Inferior parietal cortex (tissue), 1 donor: ENCODE data around the gene GTF2I.
A peak's percentile ranks its signal among the peaks of the same experiment; 100 is the strongest.
"Not testable (repeated sequence)": the region's sequence is repeated elsewhere in the genome, so short reads cannot be mapped to it uniquely, and the experiment has no call there.

Experiments used
- DNase-seq: peaks from one replicate; pipeline ENCODE4 v3.0.0-alpha.2; 2016; ENCODE audit errors: extremely low spot score

GTF2I gene

DNA sequence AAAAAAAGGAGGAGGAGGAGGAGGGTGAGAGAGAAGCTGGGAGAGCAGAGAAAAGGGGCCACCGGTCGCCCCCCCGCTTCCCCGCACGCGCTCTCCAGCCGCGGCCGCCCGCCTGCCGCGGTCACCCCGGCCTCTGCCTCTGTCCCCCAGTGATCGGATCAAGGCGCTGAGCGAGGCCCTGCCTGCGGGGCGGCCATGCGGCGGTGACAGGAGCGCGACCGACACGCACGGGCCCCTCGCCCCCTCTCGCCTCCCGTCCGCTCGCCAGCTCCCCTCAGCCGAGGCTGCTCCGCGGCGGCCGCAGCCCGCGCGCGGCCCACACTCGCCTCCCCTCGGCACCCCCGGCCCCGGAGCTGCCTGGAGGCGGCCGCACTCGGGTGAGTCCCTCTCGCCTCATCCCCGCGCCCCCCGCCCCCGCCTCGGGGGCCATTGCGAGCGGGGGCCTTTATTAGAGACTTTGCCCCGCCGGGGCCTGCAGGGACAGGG lies at the start of gene GTF2I:
Gene GTF2I (plus strand): TSS at position 27 of the 486 bp plus-strand sequence. CDS start 31,411 bp downstream, outside the sequence.
- no peak for DNase-seq

DNA sequence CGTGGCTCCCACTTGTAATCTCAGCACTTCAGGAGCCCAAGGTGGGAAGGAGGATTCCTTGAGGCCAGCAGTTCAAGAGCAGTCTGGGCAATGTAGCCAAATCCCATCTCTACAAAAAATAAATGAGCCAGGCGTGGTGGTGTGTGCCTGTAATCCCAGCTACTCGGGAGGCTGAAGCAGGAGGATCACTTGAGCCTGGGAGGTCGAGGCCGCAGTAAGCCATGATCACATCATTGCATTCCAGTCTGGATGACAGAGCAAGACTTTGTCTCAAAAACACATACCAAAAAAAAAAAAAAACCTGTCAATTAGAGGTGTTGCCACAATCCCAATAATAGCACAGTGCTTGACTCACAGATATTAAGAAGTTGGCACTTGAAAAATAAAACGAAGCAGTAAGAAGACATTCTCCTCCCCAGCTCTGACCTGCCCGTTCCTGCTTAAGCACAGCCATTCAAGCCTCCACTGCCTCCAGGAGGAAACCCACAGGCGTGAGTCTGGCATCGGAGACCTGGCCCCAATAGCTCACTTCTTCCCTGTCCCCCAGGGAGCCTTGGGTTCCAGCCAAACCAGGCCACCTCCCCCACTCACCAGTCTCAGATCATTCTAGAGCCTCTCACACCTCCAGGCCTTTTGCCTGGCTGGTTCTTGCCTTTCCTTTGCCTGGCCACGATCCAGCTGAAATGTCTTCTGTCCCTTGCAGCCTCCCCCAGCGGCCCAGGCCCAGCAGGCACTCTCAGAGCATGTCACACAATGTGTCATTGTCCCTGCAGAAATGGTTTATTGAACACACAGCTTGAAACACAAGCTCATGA lies 45.3 kb upstream of the GTF2I start:
- no peak for DNase-seq

DNA sequence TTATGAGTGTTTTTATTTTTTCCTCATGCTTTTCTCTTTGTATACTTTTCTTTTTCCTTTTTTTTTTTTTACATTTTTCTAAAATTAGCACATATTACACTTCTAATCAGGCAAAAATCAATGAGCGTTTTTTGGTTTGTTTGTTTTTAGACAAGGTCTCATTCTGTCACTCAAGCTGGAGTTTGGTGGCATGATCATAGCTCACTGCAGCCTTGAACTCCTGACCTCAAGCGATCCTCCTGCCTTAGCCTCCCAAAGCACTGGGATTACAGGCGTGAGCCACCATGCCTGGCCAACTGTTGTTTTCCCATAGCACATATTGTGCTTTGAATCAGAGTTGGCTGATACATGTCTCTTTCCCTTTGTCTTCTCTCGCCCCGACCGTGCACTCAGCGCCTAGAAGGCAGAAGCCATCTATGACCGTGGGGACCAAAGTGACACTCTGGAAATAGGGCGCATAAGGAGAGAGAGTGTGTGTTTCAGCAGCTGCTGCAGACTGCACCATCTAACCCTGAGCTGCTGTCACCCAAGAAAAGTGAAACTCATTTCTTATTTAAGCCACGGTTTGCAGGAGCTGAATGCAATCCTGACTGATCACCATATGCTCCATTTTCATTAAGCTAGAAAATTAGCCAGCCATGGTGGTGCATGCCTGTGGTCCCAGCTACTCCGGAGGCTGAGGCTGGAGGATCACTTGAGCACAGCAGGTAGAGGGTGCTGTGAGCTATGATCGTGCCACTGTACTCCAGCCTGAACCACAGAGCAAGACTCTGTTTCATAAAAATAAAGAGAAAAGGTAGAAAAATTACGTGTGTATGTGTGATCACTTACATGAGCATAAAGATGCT lies 41.4 kb upstream of the GTF2I start:
- DNase-seq, result no peak

DNA sequence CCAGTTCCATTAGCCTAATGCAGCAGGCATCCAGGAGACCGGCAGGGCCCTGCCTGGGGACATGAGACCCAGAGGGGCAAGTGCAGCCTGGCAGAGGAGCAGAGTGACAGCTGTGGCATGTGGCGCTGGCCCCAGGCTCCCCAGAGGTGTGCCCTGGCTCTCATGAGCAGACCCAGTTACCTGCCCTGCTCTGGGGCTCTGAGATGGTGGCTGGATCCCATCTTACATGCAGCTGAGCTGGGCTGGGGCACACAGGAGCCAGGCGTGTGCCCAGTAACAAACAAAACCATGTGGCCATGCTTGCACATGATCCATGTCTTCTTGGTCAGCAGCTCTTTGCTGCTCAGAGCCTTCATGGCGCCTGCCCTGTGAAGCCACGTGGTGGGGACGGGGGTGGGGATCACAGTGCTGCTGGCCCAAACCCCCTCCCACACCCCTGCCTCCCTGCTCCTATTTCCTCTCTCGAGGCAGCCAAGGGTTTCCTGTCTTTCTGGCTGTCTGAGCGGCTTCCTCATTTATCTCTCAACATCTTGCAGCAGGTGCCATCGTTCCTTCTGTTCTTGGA lies 40.3 kb upstream of the GTF2I start:
- DNase-seq, result no peak

DNA sequence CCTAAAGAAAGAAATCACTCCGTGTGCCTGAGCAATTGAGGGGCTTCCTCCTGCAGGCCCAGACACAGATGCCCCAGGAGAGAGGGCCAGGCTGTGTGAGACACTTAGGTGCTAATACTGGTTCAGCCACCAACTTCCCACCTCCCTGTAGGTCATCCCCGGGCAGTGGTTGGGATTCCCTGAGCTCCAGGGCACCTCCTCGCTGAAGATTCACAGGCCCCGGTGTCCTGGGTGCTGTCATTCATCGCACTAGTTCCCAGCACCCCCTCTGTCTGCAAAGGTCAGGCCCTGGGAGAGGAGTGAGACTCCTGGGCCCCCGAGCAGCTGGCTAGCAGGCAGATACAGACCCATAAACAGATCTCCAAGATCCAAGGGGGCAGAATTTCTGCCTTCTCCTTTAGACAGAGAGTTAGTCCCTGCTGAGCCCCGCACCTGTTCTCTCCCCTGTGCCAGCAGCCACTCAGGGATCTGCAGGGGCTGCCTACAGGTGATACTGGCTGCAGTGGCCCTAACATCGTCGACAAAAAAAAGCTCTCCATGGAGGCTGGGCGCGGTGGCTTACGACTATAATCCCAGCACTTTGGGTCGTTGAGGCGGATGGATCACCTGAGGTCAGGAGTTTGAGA lies 38.2 kb upstream of the GTF2I start:
- no peak for DNase-seq

DNA sequence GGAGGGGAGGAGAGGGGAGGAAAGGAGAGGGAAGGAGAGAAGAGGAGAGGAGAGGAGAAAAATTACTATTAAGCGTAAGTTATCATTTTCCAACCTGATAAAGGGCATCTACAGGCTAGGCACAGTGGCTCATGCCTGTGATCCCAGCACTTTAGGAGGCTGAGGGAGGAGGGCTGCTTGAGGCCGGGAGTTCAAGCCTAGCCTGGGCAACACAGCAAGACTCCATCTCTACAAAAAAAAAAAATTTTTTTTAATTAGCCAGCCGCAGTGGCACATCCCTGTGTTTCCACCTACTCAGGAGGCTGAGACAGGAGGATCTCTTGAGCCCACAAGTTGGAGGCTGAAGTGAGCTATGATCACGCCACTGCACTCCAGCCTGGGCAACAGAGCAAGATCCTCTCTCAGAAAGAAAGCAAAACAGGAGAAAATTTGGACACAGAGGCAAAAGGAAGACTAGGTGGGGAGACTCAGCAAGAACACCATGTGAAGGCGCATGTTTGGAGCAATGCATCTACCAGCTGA lies 35.2 kb upstream of the GTF2I start:
- no peak for DNase-seq

DNA sequence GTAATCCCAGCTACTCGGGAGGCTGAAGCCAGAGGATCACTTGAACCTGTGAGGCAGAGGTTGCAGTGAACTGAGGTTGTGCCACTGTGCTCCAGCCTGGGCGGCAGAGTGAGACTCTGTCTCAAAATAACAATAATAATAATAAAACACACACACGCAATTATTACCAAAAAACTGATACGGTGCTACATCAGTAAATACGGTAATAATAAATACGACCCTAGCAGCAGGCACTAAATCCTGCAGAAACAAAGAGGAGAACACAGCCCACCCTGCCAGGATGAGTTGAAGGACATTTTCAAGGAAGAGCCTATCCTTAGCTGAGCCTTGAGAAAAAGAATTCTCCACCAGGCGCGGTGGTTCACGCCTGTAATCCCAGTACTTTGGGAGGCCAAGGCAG lies 34.4 kb upstream of the GTF2I start:
- no peak for DNase-seq

DNA sequence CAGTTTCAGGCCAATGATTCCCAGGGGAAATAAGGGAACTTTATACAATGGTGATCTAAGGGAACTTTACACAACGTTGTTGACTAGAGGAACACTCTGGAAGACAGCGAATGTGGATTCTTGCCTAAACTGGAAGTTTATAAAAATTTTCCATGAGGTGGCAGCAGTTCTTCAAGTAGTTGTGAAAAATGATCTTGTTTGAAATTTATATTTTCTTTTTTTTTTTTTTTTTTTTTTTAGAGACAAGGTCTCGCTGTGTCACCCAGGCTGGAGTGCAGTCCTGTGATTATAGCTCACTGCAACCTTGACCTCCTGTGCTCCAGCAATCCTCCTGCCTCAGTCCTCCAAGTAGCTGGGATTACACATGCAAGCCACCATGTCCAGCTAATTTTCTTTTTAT lies 32.1 kb upstream of the GTF2I start:
- DNase-seq, result no peak

DNA sequence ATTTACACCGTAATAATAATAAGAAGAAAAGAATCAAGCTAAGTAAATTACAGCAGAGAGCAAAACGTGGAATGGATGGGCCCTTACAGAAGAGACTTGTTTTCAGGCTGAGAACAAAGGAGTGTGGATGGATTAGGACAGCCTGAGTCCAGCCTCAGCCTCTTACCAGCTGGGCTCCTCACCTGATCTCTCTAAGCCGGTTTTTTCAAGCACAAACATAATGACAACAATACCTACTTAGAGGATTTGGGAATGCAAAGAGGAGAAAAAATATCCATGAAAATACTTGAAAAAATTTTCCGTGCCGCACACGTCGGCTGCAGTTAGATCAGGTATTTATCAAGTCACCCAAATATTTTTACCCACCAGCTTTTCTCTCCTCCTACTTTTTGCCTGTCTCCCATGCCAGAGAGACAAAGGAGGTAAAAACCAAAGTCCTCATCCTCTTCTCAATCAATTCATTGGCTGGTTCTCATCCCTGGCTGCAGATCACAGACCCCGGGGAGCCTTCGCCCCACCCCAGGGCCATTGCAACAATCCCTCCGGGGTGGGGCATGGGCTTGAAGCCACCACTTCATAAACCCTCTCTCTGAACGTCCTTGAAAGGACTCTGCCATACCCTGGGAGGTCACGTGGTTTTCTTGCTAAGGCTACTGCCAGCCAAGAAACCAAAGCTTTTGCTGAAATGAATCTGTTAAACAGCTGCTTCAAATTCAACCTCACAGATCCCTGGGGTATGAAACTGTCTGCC lies 29.7 kb upstream of the GTF2I start:
- DNase-seq, result no peak

DNA sequence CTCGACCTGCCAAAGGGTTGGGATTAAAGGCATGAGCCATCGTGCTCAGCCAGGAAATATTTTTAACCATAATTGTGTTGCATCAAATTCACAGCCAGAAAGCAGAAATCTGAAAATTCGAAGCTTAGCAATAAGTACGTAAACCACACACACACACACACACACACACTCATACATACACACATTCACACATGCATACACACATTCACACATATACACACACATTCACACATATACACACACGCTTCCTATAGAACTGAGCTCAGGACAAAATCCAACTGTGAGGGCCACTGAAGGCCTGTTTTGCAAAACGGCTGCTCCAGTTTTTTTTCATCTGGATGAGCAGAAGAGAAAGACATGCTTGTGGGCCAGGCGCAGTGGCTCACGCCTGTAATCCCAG lies 25.0 kb upstream of the GTF2I start:
- DNase-seq, result no peak

DNA sequence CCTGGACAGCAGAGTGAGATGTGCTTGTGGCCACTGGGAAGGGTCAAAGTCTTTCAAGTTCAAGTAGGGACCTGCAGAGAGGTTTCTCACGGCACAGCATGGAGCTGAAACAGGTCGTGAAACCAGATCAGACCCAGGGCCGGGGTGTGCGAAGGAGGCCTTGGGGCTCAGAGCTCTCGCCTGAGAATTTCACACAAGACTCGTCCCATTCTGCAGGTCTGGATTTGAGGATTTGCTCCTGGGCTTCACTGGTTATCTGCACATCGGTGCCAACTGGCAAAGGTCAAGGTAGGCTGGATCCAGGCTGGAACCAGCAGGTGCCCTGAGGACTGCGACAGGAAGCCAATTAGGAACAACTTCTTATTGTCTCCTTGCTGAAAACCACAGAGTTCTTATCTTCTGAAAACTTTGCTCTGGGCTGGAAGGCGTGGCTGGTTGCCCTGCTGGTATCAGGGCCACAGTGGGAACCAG lies 24.0 kb upstream of the GTF2I start:
- DNase-seq, result no peak

DNA sequence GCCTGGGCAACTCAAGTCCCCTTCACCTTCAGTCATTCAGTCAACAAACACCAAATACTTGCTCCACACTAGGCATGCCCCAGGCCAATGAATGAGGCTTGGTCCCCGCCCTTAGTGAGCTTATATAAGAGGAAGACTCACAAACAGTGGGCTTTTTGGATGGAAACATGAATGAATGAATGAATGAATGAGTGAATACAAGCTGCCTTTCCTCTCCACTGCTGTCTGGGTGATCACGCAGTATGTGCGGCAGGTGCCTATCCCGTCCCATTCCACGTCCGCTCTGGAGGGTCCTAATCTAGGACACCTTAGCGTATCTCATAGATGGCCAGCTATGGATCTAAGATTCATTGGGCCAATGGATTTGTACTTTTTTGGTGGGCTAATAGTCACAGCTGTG lies 19.8 kb upstream of the GTF2I start:
- DNase-seq, result no peak

DNA sequence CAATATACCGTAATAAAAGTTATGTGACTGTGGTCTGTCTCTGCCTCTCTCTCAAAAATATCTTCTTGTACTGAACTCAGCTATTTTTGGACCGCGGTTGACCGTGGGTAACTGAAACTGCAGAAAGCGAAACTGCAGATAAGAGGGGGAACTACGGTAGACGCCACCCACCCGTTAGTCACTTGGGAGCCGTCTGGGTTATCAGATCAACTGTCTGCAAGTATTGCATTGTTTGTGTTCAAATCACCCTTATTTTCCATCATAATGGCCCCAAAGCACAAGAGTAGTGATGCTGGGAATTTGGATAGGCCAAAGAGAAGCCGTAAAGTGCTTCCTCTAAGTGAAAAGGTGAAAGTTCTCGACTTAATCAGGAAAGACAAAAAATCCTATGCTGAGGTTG lies 7.5 kb upstream of the GTF2I start:
- not testable (repeated sequence) for DNase-seq

DNA sequence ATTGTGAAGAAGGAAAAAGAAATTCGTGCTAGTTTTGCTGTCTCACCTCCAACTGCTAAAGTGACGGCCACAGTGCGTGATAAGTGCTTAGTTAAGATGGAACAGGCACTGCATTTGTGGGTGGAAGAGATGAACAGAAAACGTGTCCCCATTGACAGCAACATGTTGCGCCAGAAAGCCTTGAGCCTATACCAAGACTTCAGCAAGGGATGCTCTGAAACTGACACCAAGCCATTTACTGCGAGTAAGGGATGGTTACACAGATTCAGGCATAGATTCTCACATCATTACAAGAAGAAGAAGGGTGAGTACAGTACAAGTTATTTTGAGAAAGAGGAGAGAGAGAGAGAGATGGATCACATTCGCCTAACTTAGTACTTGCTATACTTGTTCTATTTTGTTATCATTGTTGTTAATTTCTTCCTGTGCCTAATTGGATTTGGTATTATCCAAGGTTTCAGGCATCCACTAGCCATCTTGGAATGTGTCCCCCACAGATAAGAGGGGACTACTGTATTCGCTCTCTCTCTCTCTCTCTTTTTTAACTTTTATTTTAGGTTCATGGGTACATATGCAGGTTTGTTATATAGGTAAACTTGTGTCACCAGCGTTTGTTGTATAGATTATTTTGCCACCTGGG lies 6.9 kb upstream of the GTF2I start:
- DNase-seq, result not testable (repeated sequence)

DNA sequence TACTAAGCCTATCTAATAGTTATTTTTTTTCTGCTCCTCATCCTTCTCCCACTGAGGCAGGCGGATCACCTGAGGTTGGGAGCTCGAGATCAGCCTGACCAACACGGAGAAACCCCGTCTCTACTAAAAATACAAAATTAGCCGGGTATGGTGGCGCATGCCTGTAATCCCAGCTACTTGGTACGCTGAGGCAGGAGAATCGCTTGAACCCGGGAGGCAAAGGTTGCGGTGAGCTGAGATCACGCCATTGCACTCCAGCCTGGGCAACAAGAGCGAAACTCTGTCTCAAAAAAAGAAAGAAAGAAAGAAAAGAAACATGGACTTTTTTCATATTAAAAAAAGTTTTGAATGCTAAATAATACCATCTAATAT lies 6.4 kb upstream of the GTF2I start:
- DNase-seq, result not testable (repeated sequence)

DNA sequence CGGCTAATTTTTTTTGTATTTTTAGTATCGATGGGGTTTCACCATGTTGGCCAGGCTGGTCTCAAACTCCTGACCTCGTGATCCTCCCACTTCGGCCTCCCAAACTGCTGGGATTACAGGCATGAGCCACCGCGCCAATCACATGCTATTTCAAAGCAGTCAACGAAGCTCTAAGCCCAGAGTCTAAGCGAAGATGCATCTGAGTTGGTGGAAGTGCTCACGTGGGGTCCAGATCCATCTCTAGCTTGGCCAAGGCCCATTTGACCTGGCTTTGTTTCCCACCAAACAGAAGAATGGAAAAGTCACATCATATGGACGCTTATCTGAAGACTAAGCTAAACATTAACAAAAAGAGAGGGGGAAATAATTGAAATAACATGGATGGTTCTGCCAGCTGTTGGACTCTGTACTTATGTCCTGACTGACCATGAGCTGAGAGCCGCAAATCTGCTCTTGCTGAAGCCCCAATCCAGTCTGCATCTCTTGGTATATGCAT lies 3.8 kb upstream of the GTF2I start:
- DNase-seq, result no peak

DNA sequence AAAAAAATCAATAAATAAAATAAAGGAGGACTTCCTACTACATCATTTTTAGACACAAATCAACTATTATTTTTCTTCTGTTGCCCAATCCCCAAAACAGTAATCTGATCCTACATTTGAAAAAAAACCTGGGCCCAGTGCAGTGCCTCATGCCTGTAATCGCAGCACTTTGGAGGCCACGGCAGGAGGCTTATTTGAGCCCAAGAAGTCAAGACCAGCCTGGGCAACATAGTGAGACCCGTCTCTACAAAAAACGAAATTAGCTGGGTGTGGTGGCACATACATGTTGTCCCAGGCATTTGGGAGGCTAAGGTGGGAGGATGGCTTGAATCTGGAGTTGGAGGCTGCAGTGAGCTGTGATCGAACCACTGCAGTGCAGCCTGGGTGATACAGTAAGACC lies 2.7 kb upstream of the GTF2I start:
- no peak for DNase-seq

DNA sequence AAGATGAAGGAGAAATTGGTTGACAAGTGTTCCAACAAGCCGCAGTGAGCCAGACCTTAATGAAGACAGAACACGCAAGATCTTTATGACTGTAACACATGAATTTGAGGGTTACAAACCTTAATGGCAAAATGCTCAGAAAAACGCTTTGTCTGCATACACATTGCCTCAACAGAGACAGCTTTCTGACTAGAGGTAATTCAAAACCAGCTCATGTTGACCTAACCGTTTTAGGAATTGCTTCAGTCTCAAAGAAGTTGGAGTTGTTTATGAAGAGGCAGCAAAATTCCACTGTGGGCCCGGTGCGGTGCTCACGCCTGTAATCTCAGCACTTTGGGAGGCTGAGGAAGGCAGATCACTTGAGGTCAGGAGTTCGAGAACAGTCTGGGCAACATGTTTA lies 2.2 kb upstream of the GTF2I start:
- DNase-seq, result no peak

DNA sequence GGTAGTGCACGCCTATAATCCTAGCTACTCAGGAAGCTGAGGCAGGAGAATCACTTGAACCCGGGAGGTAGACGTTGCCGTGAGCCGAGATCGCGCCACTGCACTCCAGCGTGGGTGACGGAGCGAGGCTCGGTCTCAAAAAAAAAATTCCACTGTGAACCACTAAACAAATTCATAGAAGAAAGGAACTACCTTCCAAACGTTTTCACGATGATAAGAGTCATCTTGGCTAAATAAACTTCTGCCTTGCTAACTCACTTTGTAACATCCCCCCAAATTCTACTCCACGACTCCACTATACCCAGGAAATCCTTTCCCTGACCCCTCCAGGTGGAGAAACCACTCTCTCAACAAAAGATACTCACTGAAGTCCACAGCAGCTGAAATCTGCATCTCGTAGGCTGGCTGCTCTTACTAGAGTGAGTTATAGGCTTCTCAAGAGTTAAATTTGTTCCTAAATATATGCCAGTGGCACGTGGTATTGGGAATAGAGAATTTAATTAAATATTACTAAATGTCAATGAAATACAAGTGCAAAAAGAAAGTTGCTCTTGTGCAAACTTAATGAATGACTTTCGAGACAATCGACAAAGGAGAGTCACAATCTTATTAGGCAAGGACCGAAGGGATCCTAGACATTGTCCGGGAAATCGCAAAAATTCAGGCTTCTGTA lies 1.6 kb upstream of the GTF2I start:
- DNase-seq, result no peak

DNA sequence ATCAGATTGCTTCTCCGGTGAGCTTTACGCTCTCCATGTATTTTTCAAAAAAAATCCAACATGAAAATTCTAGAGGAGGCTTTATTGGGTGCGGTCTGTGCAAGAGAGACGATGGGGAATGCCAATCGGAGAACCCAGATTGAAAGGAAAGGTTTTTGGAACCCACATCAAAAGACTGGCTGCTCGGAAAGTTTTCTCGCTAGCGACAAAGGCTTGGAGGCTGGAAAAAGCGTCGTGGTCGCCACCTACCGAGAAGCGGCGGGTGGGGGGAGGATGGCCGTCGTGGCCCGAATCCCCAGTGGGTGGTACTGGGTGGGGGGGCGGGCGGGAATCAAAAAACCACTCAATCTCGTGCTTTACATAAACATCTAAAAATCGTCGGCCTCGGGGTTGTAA lies 1.1 kb upstream of the GTF2I start:
- DNase-seq, result peak; percentile 70
